T1000 (cell line): ENCODE measurements around the gene CEP104.

ENCODE experiments used
- DNase-seq: peaks from one replicate; lab custom pipeline; 2025; ENCODE audit warnings: mixed read lengths; lab: John Stamatoyannopoulos, UW

Gene CEP104

DNA sequence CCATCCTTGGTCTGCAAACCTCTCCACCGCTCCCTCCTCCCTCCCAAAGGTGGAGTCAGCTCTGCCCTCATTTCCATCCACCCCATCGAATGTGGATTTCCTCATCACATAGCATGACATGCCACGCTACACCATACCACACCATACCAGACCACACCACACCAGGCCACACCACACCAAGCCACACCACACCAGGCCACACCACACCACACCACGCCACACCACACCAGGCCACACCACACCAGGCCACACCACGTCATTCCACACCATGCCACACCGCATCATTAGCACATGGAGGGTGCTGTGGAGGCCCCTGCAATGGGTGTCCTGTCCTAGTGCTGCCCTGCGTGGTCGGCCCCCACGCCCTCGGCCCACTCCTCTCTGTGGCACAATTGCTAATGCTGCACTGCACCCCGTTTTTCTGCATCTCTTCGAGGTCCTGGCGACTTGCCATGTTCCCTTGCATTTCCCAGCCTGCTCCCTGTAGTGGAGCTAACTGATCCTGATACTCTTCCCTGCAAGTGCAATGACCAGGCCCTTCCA, 11.5 kb upstream of the CEP104 start:
- no peak for DNase-seq

DNA sequence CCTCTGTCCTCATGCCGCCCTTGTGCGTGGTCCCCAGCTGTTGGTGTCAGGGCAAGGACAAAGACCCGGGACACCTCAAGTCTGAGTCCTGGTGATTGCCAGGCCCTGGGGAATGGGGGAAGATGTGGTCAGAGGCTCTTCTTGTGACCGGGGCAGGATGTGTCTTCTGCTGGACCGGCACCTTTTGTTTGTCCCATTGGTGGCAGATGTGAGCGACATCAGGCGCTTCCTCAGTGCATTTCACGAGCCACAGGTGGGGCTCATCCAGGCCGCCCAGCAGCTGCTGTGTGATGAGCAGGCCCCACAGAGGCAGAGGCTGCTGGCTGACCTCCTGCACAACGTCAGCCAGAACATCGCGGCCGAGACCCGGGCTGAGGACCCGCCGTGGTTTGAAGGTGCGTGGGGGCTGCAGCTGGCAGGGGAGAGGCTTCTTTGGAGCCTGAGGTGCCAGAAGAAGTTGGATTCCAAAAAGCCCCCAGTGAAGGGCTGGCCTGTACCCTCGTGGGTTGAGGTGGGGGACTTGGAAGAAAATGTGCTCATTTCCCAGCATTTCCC, 8.7 kb upstream of the CEP104 start:
- no peak for DNase-seq

DNA sequence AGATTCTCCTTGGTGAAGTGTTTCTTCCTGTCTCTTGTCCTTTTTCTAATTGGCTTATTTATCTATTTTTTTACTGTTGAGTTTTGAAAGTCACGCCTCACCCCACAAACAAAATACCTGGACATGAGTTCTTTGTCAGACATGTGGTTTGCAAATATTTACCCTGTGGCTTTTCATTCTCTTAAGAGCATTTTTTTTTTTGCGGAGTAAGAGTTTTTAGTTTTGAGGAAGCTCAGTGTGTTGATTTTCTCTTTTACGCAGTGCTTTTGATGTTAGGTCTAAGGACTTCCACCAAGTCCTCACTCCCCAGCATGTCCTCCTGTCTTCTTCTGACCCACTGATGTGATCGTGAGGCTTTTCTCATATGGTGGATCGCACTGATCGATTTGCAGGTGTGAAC, 7.9 kb upstream of the CEP104 start:
- DNase-seq, result no peak

DNA sequence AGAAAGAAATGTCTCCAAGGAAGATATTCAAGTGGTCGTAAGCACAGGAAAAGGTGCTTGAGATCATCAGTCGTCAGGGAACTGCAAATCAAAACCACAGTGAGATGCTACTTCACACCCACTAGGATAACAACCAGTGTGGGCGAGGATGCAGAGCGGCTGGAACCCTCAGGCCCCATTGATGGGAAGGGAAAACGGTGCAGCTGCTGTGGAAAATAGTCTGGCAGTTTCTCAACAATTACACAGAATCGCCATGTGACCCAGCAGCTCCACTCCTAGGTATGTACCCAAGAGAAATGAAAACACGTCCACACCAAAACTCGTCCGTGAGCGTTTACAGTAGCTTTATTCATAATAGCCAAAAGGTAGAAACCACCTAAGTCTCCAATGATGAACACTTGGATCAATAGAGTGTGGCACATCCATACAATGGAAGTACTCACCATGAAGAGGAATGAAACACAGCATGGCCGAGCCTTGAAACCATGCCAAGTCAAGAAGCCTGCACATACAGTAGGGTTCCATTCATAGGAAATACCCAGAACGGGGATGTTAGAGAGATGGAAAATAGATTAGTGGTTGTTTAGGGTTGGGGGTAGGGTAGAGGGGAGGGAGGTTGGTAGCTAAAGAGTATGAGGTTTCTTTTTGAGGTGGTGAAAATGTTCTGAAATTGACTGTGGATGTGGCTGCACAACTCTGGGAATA, 6.4 kb upstream of the CEP104 start:
- DNase-seq, result no peak

DNA sequence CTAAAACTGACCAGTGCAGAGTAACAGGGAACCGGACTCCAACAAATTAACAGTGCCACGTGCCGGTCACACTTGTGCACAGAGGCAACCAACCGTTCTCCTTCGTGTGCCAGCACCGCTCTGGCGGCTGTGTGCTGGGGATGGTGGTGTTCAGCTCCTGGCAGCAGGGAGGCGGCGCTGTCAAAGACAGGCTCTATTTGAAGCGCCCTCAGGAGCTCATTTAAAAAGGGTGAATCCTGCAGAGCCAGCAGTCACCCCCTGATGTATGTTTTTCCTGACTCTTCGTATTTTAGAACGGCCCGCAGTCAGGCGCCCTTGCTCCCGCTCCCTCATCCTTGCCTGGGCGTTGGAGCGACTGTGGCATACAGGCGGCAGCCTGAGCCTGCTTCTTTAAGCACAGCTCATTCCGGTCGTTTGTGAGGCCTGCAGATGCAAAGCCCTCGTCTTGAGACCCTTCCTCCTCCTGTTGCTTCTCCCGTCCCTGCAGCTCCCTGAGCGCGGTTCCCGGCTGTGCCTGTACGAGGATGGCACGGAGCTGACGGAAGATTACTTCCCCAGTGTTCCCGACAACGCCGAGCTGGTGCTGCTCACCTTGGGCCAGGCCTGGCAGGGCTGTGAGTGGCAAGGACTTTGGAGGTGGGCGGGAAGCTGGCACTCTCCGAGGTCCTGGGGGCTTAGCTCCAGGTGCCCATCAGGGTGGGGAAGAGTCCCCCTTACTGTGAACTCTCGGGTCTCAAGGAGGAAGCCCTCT, 1.4 kb upstream of the CEP104 start:
- no peak for DNase-seq

DNA sequence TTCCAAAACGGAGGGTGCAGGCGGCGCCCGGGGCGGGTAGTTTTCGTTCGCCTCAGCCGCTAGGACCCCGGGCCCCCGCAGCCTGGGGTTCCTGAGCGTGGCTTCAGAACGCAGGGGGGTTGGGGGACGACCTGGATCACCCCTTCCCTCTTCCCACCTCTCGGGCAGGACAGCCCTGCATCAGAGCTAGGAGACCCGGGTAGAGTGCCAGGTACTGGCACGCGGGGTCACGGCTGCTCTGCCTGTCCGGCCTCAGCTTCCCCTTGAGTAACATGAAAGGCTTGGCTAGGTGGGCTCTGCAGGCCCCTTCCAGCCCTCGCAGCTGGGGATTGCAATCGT, 749 bp upstream of the CEP104 start:
- DNase-seq, result no peak

DNA sequence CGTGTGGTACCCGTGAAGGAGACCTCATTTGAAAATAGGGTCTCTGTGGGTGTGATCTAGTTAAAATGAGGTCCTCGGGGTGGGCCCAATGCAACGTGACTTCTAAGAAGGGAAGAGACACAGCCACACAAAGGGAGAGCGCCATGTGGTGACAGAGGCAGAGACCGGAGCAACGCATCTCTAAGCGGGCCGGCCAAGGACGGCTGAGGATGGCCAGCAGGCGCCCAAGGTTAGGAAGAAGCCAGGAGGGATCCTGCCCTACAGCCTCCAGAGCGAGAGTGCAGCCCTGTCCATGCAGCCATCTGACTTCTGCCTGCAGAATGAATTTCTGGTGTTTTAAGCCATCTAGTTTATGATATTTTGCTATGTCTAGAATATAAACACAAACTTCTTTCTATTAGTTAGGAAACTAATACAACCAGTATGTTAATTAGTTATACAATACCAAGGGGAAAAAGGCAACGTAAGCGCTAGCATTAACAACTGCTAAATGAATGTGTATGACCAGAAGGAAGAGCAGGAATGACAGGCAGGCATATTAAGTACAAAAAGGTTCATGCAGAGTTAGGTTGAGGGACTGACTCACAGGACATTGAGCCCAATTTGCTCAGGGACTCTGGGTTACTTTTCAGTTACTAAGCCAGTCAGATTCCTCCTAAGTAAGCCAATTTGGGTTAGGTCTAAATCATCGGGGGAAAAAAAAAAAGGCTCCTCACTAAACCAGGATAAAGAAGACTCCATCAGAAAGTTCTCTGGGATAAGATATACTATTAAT, 4.1 kb downstream of the CEP104 start:
- no peak for DNase-seq

DNA sequence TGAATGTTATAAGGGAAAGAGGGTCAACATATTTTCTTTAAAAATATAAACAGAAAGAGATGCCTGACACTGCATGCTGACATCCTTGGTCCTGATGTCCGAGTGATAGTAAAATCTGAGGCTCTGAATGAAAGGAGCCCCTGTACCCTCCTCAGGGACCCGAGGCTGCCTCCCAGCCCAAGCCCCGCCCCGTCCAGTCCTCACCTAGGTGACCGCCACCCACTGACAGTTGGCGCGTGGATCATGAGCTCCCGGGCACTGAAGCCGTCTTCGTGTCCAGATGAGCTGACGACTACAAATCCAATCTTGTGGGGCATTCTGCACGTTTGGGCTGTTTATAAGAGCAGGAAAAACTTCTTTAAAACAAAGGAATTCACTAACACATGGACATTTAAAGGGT, 4.9 kb downstream of the CEP104 start:
- no peak for DNase-seq

DNA sequence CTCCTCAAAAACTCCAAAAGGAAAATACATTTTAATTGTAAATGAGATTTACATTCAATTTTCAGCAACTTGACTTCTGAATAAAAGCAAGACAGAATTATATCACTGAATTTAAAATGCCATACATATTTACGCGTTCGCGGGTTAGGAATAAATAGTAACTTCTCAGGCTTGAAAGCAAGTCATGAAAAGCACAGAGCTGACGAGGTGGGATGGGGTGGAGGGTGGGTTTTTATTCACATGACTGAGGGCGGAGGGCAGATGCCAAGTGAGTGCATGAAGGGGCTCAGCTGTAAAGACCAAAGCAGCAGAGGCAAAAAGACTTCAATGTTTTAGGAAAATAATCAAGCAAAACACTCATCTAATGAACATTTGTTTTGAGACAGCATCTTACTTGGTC, 5.7 kb downstream of the CEP104 start:
- no peak for DNase-seq

DNA sequence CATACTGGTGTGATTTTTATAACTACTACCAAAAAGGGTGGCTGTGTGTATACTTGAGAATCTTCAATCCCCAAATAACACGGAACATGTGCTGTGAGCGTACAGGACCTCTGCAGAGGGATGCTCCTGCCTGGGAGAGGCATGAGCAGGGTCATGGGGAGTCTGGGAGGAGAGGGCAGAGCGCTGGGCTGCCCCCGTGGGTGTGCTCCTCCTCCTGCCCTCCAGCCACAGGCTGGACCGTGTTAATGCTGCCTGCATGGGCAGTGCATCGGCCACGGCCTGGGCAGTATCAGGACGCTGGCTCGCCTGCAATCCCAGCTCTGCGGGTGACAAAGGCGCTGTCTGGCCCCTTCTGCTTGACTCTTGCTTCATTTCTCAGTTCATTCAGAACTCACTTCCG, 6.2 kb downstream of the CEP104 start:
- no peak for DNase-seq

DNA sequence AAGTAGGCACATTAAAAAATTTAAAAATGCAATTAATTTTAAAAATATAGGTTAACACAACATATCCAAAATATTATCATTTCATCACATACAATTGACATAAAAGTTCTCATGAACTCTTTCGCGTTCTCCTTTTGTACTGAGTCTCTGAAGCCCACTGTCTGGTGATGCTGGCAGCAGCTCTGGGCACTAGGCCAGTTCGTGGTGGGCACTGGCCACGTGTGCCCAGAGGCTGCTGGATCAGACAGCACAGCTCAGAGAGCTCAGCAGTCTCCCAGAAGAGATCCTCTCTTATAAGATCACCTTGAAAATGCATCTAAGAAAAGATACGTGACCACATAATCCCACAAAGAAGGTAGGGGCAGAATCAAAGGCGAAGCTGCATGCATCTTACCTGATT, 9.9 kb downstream of the CEP104 start:
- DNase-seq, result no peak

DNA sequence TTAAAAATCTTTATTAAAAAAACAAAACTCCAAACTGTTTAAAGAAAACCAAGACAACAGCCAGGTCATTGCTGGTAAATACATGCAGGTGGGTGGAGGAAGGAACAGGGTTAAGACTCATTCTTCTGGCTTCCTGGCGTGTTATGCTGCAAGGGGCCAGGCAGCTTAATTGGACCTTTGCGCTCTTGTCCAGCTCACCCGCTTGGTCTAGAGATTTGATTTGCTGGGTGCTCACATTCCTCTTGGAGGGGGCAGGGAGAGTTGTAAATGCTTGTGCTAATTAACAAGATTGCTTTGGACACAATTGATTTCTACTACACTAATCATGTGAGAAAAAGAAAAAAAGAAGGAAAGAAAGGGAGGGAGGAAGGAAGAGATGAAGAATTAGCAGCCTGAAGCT, 10.5 kb downstream of the CEP104 start:
- no peak for DNase-seq

DNA sequence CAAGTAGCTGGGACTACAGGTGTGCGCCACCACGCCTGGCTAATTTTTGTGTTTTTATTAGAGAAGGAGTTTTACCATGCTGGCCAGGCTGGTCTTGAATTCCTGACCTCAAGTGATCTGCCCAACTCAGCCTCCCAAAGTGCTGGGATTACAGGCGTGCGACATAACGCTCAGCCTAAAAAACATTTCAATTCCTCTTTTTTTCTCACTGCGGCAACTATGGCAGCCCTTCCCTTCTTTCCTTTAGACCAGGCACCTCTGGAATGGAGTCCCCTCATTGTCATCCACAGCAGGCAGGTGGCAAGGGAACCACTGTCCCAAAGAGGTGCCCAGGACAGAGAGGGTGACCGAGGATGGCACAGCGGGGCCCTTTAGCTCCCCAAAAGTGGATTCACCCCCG, 14.1 kb downstream of the CEP104 start:
- DNase-seq, result no peak

DNA sequence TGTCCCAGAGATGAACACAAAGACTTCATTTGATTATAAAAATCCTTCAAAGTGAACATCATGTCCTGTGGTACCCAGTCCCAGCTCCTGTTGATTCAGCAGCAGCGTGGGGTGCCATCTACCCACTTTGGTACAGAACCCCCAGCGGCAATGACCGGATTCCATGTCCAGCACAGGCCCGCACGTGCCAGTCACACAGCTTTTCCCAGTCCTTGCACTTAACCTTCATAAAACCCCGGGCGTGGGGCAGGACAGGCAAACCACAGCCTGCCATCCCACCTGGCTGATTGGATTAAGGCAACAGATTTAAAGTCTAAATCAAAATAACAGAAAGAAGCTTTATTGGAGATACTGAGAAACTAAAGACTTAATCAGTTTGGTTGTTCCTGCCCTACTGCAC, 15.5 kb downstream of the CEP104 start:
- no peak for DNase-seq

DNA sequence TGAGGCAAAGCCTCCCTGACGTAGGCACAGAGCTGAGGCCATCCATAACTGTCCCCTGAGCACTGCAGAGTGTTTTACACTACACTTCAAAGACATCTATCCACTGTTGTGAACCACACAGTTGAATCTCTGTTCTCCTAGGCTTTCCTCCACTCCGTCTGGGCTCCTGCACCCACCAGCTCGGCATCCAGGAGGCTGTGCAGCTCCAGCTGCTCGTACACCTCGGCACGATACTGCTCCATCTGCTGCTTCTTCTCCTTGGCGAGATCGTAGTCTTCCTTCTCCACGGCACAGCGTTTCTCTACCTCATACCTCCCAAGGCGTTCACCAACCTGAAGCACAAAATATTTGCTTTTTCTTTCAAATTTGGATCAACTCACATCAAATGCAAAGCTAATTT, 18.2 kb downstream of the CEP104 start:
- no peak for DNase-seq

DNA sequence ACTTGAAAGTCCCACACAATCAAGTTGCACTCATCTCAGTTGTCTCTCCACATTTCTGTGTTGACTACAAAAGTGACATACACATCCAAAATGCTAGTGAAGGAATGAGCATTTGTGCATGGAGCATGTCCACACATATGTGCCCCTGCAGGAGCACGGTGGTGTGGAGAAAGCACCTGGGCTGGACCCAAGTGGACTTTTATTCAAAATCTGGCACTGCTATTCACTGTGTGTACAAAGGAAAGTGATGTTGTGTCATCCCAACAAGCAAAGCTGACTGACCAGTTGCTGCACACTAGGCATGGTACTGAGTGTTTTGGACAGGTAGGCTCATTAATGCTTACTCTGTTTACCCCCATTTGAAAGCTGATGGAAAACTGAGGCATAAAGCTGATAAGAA, 19.3 kb downstream of the CEP104 start:
- DNase-seq, result no peak

DNA sequence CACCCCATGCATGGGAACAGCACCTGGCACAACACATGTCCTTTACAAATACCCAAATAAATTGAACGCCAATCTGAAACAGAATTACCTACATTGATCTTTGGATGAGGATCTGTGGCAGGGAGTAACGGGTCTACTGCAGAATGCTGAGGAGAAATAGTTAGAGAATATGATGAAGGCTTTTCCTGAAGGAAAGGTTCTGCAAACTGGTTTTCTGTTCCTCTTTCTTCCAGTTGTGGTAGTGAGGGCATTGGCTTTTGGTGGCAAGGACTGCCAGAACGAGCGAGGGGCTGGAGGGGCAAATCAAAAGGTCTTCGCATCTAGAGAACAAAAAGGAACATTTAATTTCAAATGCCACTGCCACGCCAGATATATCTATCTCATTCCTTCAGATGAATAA, 19.8 kb downstream of the CEP104 start:
- DNase-seq, result no peak

DNA sequence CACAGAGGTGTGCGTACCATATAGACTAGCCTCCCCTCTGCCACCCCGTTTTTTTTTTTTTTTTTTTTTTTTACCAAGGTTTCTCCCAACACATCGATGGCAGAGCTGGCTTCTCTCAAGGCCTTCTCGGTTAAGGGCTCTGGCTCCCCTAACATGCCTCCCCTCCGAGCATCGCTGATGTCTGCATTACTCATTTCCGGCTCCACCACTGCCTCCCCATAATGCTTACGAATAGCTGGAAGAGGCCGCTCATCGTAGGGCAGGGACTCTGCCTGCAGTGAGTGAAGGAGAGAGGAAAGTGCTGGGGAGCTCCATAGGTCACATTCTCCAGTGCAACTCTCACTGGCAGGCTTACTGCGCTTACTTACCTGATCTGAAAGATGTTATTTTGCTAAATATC, 20.6 kb downstream of the CEP104 start:
- no peak for DNase-seq

DNA sequence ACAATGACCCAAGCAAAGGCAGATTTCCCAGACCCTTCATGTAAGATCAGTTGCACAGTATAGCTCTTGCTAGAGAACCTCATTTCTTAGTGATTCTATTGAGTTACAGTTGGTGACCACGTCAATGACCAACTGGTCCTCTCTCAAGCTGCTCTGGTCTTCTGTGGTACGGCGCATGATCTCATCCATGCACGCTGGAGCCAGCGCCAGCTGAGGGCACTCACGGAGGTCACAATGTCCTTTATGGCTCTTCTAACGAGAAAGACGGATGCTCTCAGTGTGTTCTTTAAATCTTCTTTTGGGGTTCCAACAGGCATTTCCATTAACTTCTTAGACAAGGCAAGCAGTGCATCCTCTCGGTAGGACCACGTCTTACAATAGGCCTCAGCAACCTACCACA, 22.3 kb downstream of the CEP104 start:
- DNase-seq, result no peak

DNA sequence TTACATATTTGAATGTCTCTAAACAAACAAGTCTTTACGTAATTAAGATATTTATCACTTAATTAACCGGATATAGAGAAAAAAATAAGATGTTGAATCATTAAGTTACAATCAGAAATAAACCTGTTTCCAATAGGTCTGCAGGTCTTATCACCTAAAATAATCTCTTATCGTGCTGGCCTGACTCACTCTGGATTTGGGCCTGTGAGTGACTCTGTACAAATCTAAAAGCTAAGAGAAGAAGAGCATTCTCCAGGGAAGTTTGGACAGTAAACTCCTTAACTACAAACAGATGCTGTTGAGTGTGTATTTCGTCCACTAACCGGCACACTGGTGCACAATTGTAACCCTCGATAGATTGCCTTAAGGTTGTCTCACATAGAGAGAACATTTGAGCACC, 25.3 kb downstream of the CEP104 start:
- DNase-seq, result no peak

DNA sequence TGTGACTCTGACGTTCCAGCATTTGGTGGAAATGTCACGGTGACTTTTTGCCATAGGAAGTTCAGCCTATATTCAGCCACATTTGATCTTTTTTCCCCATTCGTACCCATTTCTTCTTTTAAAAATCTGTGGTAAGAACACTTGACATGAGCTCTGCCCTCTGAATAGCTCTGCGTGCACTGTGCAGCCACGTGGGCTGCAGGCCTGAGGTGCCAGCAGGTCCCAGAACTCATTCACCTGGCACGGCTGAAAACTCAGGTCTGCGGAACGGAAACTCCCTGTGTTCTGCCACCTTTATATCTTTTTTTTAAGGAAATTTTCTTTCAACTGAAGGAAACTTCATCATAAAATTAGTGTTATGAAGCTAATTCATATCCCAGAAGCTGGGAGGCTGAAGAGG, 28.6 kb downstream of the CEP104 start:
- DNase-seq, result no peak

DNA sequence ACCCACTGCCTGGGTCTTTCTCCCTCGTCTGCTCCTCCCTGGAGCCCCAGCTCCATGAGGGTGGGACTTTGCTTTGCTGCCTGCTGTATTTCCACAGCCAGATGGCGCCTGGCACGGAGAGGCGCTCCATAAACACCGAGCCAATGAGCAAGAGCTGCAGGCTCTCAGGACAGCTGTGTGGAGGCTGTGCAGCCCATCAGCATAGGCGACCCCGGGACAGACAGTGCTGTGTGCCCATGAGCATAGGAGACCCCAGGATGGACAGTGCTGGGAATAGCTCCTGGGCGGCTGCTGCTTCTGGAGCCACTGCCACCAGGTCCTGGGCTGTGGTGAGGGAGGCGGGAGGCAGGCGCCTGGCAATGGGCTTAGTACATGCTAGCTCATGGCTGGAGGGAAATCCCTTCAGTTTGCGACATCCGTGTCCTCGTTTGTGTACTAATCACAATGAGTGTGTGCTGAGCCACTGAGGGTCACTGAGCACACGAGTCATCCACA, 29.2 kb downstream of the CEP104 start:
- DNase-seq, result no peak

DNA sequence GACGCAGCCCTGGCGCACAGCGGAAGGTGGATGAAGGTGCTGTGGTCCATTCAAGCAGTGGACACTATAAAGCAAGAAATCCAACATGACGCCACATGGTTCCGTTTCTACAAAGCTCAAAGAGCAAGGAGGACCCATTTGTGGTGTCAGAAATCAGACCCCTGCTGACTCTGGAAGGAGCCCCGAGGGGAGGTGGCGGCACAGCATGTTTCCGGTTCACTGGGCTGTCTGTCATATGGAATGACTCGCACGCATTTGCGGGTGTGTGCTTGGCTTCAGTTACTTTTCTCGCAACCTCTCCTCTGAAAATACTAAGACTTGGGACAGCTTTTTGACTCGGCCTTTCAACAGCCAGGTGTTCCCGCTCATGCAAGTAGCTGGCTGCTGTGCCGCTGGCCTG, 31.7 kb downstream of the CEP104 start:
- no peak for DNase-seq
